GM20000 (cell line): ENCODE results near the gene ACADVL.
"Not testable (repeated sequence)": the region's sequence is repeated elsewhere in the genome, so short reads cannot be mapped to it uniquely, and the experiment has no call there.

Experiments
- DNase-seq: peaks from one replicate; pipeline ENCODE4 v3.0.0; 2012; ENCODE audit warnings: low spot score
- TF ChIP-seq, protein P1 (sequence below): IDR thresholded peaks from 2 replicates; pipeline ENCODE4 v1.5.1; 2012; ENCODE audit warnings: mild to moderate bottlenecking, control low read depth; ENCODE audit errors: extremely low read depth, missing control alignments

The ACADVL gene

DNA sequence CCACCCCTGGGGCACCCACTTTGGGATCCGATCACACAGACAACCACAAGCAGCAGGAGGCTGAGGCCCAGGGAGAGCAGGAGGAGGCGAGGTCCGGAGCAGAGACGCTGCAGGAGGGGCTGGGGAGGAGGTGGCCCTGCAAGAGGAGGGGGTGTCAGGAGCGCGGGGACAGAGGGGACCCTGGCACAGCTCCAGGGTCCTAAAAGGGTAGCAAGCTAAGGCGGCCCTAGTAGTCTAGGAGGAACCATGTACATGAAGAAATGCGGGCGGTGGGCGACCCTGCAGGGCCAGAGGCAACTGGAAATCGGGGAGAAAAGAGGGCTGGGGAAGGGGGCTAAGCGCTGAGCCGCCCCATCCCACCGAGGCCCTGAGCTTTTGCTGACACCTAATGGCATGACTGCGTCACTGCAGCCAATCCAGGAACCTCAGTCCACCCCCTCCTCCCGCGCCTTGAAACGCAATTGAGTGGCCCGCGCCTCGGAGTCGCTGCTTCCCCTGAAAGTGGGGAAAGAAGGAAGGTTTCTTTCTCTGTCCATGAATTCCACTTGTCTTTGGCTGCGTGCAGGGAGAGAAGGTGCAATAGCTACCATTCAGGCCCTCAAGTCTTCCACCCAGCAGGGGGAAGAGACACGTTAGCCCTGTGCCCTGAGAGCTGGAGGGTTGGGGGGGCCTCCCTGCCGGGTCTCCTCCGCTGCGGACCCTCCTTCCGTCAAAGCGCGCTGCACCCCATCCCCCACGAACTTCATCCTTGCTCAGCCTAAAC lies 42.4 kb upstream of the ACADVL start:
- peak; percentile 89 for DNase-seq
- TF ChIP-seq, protein P1, sequence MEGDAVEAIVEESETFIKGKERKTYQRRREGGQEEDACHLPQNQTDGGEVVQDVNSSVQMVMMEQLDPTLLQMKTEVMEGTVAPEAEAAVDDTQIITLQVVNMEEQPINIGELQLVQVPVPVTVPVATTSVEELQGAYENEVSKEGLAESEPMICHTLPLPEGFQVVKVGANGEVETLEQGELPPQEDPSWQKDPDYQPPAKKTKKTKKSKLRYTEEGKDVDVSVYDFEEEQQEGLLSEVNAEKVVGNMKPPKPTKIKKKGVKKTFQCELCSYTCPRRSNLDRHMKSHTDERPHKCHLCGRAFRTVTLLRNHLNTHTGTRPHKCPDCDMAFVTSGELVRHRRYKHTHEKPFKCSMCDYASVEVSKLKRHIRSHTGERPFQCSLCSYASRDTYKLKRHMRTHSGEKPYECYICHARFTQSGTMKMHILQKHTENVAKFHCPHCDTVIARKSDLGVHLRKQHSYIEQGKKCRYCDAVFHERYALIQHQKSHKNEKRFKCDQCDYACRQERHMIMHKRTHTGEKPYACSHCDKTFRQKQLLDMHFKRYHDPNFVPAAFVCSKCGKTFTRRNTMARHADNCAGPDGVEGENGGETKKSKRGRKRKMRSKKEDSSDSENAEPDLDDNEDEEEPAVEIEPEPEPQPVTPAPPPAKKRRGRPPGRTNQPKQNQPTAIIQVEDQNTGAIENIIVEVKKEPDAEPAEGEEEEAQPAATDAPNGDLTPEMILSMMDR, result peak; percentile 81

DNA sequence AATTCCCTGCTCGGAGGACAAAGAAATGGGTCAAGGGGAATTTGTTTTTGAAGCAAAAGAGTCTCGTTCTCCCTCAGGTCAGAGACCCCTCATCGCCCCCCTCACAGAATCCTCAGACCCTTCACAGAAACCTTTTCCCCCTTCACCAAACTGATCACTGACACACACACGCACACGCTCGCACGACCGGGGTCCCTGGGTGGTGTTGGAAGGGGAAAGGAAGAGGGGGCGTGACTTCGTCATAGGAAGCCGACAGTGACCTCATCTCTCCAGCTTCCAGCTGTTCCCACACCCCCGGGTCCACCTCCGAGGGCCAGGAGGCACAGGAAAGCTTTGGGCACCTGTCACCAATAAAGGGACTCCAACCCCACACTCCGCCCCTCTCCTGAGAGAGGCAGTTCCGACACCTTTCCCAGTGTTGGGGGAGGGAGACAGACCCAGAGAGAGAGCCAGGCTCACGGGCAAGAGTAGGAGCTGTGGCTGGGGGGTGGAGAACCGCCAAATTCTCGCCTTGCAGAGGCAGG lies 41.7 kb upstream of the ACADVL start:
- DNase-seq, result no peak
- TF ChIP-seq, protein P1, result no peak

DNA sequence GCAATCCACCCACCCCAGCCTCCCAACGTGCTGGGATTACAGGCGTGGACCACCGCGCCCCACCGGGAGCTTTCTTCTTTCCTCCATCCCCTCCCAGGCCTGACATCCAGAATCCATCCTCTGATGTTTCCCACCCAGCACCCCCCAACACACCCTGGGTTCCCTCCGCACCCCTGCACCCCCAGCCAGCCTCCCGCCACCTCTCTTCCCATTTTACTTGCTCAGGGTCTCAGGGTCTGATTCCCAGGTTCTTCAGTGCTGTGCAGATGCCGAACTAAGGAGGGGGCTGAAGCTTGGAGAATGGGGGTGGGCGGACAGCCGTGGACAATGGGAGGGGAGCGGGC lies 40.8 kb upstream of the ACADVL start:
- TF ChIP-seq, protein P1, result no peak
- DNase-seq, result no peak

DNA sequence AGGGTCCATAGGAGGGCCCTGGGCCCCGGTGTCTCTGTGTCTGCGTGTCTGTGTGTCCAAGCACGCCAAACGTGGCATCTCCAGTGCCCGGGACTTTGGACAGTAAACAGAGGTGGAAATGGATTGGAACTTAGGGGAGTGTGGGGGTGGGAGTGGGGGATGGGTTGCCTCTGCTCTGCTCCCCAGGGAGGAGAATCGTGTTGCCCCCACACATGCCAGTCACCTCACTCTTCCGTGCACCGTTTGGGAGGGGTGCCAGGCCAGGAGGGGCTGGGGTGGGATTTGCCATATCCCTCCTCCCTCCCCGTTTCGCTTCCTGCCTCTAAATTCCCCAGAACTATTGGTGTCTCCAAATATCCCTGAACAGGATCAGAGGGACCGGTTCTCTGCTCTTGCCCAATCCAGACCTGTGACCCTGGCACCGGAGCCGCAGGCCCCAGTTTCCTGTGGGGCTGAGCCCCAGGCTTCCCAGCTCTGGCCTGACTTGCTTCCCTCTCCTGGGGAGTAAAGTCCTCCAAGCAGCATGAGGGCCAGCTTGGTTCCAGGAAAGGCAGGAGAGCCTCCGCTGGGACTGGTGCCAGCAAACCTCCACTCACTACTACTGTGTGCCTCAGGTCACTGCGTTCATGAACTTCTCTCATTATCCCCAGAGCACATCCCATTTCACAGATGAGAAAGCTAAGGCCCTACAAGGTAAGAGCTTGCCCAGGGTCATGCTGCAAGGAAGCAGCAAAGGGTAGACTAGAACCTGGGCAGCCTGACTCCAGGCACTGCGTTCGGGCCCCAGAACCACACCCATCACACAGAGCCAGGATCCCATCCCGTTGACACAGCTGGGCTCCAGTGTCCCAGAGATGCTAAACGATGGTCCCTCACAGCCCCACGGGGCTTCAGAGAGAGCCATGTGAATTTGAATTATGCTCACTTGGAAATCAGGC lies 40.2 kb upstream of the ACADVL start, which contains the start of gene ASGR1:
Gene ASGR1 (minus strand): TSS at position 54 of the 938 bp plus-strand sequence. CDS start 807 bp downstream, outside the sequence.
- DNase-seq, result no peak
- TF ChIP-seq, protein P1, result no peak

DNA sequence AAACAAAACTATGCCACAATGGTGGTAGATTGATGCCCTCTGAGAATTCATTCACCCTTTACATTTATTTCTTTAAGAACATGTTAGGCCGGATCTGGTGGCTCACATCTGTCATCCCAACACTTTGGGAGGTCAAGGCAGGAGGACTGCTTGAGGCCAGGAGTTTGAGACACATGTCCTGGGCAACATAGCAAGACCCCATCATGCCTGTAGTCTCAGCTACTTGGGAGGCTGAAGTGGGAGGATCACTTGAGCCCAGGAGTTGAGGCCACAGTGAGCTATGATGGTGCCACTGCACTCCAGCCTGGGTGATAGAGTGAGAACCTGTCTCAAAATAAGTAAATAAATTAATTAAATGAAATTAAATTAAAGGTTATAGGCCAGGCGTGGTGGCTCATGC lies 37.6 kb upstream of the ACADVL start:
- not testable (repeated sequence) for DNase-seq

DNA sequence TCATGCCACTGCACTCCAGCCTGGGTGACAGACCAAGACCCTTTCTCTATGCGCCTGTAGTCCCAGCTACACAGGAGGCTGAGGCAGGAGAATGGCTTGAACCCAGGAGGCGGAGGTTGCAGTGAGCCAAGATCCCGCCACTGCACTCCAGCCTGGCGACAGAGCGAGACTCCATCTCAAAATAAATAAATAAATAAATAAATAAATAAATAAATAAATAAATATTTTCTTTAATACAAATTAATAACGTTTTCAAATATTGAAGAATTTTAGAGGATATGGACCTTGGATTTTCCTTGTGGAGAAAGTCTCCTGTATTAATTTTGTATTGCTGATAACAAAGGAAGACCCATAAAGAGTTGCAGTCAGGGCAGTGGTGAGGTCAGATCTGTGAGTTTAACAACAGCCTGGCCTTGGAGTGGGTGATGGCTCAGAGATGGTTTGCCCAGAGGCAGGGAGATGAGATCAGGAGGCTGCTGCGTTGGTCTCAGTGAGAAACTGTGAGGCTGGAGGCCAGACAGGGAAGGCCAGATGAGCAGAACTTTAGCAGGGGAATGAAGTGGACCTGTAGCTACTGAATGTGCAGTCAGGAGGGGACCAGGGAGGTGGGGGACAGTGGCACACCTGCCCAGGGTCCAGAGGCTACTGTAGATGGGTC lies 36.2 kb upstream of the ACADVL start:
- TF ChIP-seq, protein P1, result no peak
- no peak for DNase-seq

DNA sequence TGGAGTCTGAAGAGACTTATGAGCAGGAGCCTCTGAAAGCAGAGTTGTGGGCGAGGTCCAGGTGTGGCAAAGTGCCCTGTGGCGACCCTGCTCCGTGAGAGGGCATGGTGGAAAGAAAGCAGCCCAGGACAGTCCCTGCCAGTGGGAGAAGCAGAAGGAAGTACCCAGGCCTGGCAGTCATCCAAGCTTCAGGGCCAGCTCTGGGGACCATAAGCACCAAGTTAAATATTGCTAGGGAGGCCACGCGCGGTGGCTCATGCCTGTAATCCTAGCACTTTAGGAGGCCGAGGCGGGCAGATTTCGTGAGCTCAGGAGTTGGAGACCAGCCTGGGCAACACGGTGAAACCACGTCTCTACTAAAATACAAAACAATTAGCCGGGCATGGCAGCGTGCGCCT lies 35.6 kb upstream of the ACADVL start:
- no peak for DNase-seq
- TF ChIP-seq, protein P1, result no peak
